Putamen (tissue), 1 donor: ENCODE results near the gene TMEM82.

Experiments
- DNase-seq: peaks from one replicate; pipeline ENCODE4 v3.0.0-alpha.2; 2016; ENCODE audit warnings: low spot score

Gene TMEM82

GRCh38 chr1:15720861-15721260, 21.4 kb upstream of the TMEM82 start:
- no peak for DNase-seq

DNA sequence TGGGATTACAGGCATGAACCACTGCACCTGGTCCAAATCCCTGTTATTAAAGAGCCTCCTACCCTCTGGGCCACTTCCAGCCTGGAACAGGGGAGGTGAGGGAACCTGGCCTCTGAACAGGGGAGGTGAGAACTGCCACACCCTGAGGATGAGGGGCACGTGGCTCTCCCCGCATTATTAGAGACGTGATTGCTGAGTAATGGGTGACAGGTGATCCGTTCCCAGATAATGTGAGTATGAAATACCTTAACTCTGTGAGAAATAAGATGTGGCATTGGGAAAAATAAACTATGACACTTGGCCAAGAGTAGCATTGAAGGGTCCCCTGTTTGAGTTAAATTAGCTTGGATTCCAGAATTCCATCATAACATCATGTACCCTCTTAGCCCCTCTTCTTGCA, 19.9 kb upstream of the TMEM82 start:
- no peak for DNase-seq

- no peak for DNase-seq
Observed at GRCh38 chr1:15722836-15723532, 19.3 kb upstream of the TMEM82 start.

DNA sequence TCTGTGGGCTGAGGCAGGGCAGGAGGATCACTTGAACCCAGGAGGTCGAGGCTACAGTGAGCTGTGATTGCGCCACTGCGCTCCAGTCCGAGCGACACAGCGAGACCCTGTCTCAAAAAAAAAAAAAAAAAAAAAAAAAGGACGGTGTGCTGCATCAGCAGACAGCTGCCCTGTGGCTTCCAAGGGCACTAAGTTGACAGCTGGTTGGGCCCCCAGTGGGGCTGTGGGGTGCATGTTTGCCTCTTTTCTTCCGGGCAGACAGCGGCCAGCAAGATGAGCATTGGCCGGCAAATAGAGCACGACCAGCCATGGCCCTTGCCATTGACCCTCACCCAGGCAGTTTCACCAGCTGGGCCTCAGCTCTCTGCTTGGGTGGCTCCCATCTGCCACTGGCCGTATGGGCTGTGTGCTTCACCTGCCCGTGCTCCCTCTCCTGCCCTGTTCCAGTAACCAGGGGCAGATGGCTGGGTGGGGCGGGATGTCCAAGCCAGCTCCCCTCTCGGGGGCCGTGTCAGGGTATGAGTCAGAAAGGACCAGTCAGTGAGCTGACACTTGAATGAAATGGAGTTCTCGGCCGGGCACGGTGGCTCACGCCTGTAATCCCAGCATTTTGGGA, 18.6 kb upstream of the TMEM82 start:
- no peak for DNase-seq

- DNase-seq, result no peak
Observed at GRCh38 chr1:15724949-15725880, 17.1 kb upstream of the TMEM82 start.

DNA sequence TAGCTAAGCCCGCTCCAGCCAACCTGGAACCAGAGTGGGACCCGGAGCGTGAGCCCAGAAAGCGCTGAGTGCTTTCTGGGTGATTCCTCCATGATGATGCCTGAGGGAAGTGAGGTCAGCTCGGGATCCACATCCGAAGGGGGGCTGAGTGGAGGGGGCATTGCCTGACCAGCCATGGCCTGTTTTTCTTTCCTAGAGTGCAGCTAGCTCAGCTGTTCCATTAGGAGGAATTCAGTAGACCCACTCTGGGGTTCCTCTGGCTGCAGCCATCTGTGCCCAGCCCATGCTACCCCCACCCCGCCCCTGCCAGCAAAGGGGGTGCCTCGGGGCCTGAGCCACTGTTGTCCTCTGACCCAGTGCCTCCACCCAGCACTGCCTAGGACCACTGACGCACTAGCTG, 15.8 kb upstream of the TMEM82 start:
- no peak for DNase-seq

DNA sequence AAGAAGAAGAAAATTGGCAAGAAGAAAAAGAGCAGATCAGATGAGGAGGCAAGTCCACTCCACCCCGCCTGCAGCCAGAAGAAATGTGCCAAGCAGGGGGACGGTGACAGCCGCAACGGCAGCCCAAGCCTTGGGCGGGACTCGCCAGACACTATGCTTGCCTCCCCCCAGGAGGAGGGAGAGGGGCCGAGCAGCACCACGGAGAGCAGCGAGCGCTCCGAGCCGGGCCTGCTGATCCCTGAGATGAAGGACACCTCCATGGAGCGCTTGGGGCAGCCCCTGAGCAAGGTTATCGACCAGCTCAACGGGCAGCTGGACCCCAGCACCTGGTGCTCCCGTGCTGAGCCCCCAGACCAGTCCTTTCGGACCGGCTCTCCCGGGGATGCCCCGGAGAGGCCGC, 15.3 kb upstream of the TMEM82 start:
- DNase-seq, result no peak

- DNase-seq, result no peak
Observed at GRCh38 chr1:15727424-15727823, 14.9 kb upstream of the TMEM82 start.

DNA sequence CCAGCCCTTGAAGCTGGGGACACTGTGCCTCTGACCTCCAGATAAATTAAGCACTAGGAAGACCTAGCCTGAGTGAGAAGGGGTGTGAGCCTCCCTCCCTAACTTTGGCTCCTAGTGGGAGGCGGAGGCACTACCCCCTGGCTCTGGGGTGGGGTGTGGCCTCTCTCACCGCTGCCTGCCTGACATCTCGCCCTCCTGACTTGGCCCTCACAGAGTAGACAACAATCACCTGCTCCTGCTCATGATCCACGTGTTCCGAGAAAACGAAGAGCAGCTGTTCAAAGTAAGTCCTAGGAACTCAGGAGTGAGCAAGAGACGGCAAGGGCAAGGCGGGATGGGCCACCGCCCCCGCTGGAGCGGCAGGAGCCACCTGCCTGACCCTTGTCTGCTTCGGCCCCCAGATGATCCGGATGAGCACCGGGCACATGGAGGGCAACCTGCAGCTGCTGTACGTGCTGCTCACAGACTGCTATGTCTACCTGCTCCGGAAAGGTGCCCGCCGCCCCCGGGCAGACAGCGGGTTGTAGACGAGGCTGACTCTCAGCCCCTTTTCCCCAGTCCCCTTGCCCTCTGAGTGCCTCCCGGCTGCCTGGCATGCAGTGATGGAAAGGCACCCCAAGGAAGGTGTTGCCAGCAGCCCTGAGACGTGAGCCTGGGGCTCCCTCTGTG, 14.3 kb upstream of the TMEM82 start:
- DNase-seq, result no peak

GRCh38 chr1:15728937-15729657, 13.2 kb upstream of the TMEM82 start:
- no peak for DNase-seq

- no peak for DNase-seq
Observed at GRCh38 chr1:15730423-15730822, 11.9 kb upstream of the TMEM82 start.

DNA sequence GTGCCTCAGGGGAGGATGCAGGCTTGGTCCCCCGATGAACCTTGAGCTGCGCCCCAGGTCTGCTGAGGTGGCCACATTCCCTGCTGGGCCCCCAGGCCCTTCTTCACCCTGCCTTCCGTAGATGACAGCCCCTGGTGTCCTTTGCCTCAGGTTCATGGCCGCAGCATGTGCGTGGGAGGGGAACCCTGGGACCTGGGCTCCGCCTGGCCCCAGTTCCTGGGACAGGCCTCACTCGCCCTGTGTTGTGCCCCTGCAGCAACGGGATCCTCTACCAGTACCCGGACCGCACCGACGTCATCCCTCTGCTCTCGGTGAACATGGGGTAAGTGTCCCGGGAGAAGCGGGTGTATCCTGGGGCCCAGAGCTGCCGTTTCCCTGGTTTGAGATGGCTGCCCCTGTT, 11.4 kb upstream of the TMEM82 start:
- DNase-seq, result no peak

GRCh38 chr1:15731735-15732685, 10.3 kb upstream of the TMEM82 start:
- no peak for DNase-seq

DNA sequence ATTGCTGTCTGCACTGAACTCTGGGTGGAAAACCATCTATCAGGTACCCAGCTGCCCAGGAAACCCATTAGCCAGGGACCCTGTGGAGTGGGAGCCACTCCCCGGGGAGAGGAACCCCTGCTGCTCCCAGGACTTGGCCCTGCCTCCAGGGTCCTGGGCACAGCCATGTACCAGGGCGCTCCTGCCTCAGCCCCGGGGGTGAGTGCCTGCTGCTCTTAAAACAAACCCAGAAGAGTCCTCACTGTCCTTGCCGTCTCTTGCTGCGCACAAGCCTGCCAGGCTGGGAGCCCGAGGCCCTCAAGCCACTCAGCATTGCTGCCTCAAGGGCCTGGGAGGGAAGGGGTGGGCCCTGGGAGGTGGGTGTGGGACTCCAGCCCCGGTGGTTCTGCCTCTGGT, 9.6 kb upstream of the TMEM82 start:
- DNase-seq, result no peak

DNA sequence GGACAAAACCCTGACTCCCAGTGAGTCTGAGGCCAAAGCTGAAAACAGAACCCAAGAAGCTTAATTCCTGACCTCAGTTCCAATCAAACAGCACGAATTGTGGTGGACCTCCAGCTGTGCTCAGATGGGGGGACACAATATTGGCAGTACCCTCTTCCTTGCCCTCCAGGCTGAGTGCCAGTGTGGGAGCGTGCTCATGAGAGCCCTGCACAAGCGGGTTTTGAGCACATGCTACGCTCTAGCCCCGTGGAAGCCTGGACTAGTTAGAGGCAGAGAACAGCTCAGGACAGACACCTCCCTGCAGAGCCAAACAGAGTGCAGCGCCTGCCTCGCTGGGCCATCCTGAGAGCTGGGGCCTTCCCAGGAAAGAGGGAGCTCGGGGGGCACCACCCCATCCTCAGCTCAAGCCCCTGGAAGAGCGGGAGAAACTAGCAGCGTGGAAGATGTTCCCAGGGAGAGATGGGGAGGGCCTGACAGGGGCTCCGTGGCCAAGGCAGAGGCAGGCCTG, 9.0 kb upstream of the TMEM82 start:
- no peak for DNase-seq

GRCh38 chr1:15733726-15734226, 8.5 kb upstream of the TMEM82 start:
- no peak for DNase-seq

DNA sequence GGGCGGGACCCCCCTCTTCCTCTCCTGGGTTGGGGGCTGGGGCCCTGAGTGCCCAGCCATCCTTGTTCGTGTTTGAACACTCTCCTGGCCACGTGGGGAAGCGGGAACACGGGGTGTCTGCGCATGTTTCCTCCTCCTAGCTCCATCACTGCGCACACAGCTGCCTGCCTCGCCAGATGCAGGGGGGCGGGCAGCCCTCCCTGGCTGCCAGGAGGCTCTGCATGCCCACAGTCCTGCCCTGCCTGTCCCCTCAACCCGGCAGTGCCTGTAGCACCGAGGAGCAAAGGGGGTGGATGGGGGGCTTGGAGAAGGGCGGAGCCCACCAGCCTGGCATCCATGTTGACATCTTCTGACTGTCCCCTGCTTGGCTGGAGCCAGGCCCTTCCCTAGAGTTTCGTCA, 8.0 kb upstream of the TMEM82 start:
- DNase-seq, result no peak

DNA sequence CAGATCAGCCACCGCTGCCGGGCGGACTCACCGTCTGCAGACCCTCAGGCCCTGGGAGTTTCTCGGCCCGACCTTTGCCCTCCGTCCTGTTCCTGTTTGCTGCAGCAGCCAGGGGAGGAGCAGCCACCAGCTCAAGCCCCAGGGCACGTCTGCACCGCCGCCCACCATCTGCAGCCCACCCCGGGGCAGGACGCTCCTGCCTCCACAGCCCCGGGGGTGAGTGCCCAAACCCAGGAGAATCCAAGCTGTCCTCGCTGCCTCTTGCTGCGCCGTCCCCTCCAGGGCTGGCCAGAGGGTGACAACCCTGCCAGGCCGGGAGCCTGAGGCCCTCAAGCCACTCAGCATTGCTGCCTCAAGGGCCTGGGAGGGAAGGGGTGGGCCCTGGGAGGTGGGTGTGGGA, 7.4 kb upstream of the TMEM82 start:
- no peak for DNase-seq

DNA sequence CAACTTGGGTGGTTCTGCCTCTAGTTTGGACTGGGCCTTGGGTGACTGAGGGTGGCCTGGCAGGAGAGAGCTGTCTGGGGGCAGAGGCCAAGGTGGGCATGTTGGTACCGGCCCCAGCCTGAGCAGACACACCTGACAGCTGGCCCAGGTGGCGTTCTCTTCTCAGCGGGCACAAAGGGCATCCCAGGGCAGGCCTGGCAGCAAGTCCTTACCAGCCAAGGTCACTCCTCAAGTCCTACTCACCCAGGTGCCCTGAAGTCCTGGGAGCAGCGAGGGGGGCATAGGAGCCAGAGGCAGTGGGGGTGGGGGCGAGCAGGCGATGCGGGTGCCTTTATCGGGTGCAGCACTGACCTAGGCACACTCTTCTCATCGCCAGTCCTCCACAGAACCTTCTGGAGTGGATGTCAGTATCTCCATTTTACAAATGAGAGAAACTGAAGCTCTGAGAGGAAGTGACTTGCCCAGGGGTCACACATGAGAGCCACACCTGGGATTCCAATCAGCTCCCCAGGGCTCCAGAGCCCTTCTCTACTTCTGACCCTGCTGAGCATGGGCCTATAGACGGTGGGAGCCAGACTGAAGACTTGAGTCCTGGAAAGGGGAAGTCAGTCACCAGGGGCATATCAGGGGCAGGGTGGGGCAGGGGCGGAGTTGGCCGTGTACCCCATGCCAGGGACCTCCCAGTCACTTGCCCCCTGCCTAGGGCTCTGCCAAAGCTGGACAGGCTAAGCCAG, 6.8 kb upstream of the TMEM82 start:
- no peak for DNase-seq
